Endothelial cell of umbilical vein (primary cell): ENCODE data around the gene CPSF4. TPM values are rescaled to one million over a fixed set of nuclear protein-coding genes. Genes with fewer than 3 reads are reported as not detected.

Source experiments
- BruUV-seq: library from RNA; stranded (reverse); fragments of 400-500 nt; replicated peaks from 2 replicates; lab custom pipeline; 2021; lab: Mats Ljungman, UMichigan
- CTCF ChIA-PET: fragments of 300-600, 350-600 bp; sonication (Branson Sonifier 250); formaldehyde crosslinking; loops from one replicate; lab custom pipeline; 2021; ENCODE audit warnings: antibody characterized with exemption, inconsistent platforms; lab: Charles Lee
- POLR2A ChIA-PET: fragments of 300-600, 350-600 bp; sonication (Branson Sonifier 250); formaldehyde crosslinking; loops from one replicate; lab custom pipeline; 2021; ENCODE audit warnings: antibody characterized with exemption, inconsistent platforms; lab: Charles Lee
- DNase-seq: peaks from one replicate; pipeline ENCODE4 v3.0.0-alpha.2; 2011; ENCODE audit warnings: low read depth, low spot score
- FAIRE-seq: peaks from 2 replicates; lab custom pipeline; 2011; peaks lifted over from hg19 to GRCh38; lab: Jason Lieb, UNC
- H2AFZ ChIP-seq: 2 replicates; pipeline ENCODE4 v1.6.0; 2012; ENCODE audit warnings: low read depth, low read length, control low read depth, inconsistent platforms
- H3K27ac ChIP-seq: 2 replicates; pipeline ENCODE4 v1.5.1; 2011; ENCODE audit warnings: low read depth, mild to moderate bottlenecking, control low read depth, low read length, moderate library complexity; ENCODE audit not compliant: insufficient read depth
- H3K27me3 ChIP-seq, 2 experiments: 2 replicates each; pipeline versions ENCODE4 v1.6.0 to v1.6.1; 2011; ENCODE audit warnings: low read length in 2 of 2, mixed read lengths in 1 of 2; ENCODE audit not compliant: control insufficient read depth in 2 of 2, insufficient read depth in 2 of 2
- H3K36me3 ChIP-seq, 2 experiments: 2 replicates in 1 of 2; 3 replicates in 1 of 2; pipeline ENCODE4 v1.5.1; 2011; ENCODE audit warnings: low read length in 2 of 2, mild to moderate bottlenecking in 1 of 2, moderate library complexity in 1 of 2; ENCODE audit not compliant: control insufficient read depth in 2 of 2, insufficient read depth in 2 of 2; ENCODE audit errors: extremely low read depth in 1 of 2
- H3K4me1 ChIP-seq: 3 replicates; pipeline ENCODE4 v1.5.1; 2011; ENCODE audit warnings: mild to moderate bottlenecking, low read length; ENCODE audit not compliant: control insufficient read depth, insufficient read depth; ENCODE audit errors: extremely low read depth
- H3K4me2 ChIP-seq: 2 replicates; pipeline ENCODE4 v1.6.1; 2011; ENCODE audit warnings: low read length, control low read depth, mixed read lengths; ENCODE audit not compliant: insufficient read depth
- H3K4me3 ChIP-seq, 3 experiments: fragments of 200-600 bp in 1 of 3; sonication (generic), shearing (Covaris generic) in 1 of 3; replicated peaks in 1 of 3; 2 replicates each; pipeline ENCODE4 v1.5.1; 2011 to 2016; ENCODE audit warnings: control low read depth in 3 of 3, low read length in 3 of 3, mild to moderate bottlenecking in 2 of 3, inconsistent platforms in 1 of 3, low read depth in 1 of 3, moderate library complexity in 1 of 3; ENCODE audit not compliant: insufficient read depth in 1 of 3
- H3K79me2 ChIP-seq: 2 replicates; pipeline ENCODE4 v1.6.0; 2012; ENCODE audit warnings: low read length, inconsistent platforms; ENCODE audit not compliant: control insufficient read depth, insufficient read depth
- H3K9ac ChIP-seq: replicated peaks from 2 replicates; pipeline ENCODE3; 2011; ENCODE audit warnings: low read length, control low read depth; ENCODE audit not compliant: insufficient read depth; ENCODE audit errors: extremely low read depth
- H3K9me1 ChIP-seq: replicated peaks from 3 replicates; pipeline ENCODE4 v1.6.0; 2011; ENCODE audit warnings: mild to moderate bottlenecking, low read length; ENCODE audit not compliant: control insufficient read depth, insufficient read depth; ENCODE audit errors: extremely low read depth
- H3K9me3 ChIP-seq: replicated peaks from 2 replicates; pipeline ENCODE4 v1.5.1; 2012; ENCODE audit warnings: low read length, inconsistent platforms; ENCODE audit not compliant: control insufficient read depth, insufficient read depth
- H4K20me1 ChIP-seq: replicated peaks from 2 replicates; pipeline ENCODE3; 2011; ENCODE audit warnings: mild to moderate bottlenecking, low read length; ENCODE audit not compliant: control insufficient read depth, insufficient read depth; ENCODE audit errors: extremely low read depth
- GATA2 ChIP-seq: IDR thresholded peaks from 2 replicates; pipeline ENCODE4 v1.7.0; 2011; ENCODE audit warnings: low read depth, mild to moderate bottlenecking, moderate library complexity, mixed read lengths, low read length; ENCODE audit not compliant: insufficient read length, insufficient read depth
- JUN ChIP-seq: IDR thresholded peaks from 2 replicates; pipeline ENCODE4 v1.6.1; 2011; ENCODE audit warnings: borderline replicate concordance, low read depth; ENCODE audit not compliant: insufficient read length, insufficient read depth
- MYC ChIP-seq: IDR thresholded peaks from one replicate; pipeline ENCODE4 v1.6.1; 2011; ENCODE audit warnings: mild to moderate bottlenecking, low read depth, low read length
- POLR2A ChIP-seq: IDR thresholded peaks from 2 replicates; pipeline ENCODE4 v1.6.1; 2012; ENCODE audit warnings: low read depth, mild to moderate bottlenecking, control low read depth, low read length
- dilution Hi-C: fragments of 300-500 bp; cut with MboI; formaldehyde crosslinking; loops from one replicate; pipeline ENCODE4 v1.15.0; 2019; ENCODE audit warnings: low sequenced_read_pairs; ENCODE audit not compliant: extremely low pct_ligation_motif_present
- intact Hi-C: fragments of 100-400 bp; cut with micrococcal nuclease; formaldehyde crosslinking; loops from one replicate; pipeline ENCODE4 v1.10.0; 2022
- polyA plus RNA-seq, 4 experiments: library from polyadenylated mRNA; depleted of rRNA in 3 of 4; stranded (reverse) in 3 of 4; unstranded in 1 of 4; fragments of >200 nt; gene quantifications; 2 replicates each; pipeline versions ENCODE4 v1.2.1 to v1.2.3, GENCODE V29; 2011 to 2012; ENCODE audit warnings: missing spikeins in 1 of 4
- total RNA-seq: library from RNA; stranded (reverse); gene quantifications from 2 replicates; pipeline ENCODE4 v1.2.3, GENCODE V29; 2021
- TF ChIP-seq, protein P1 (sequence below), 2 donors: IDR thresholded peaks; 1 replicate in 1 of 2; 2 replicates in 1 of 2; pipeline ENCODE4 v1.5.1; 2011; ENCODE audit warnings: low read length in 2 of 2, mild to moderate bottlenecking in 2 of 2, moderate library complexity in 2 of 2, control low read depth in 1 of 2, inconsistent platforms in 1 of 2, low read depth in 1 of 2; ENCODE audit not compliant: insufficient read depth in 1 of 2; ENCODE audit errors: extremely low read depth in 1 of 2

The CPSF4 gene
- total and polyA plus RNA-seq, 2 donors (not counting 3 experiments of a cell fraction or from before 2014, with no cell fraction given), result 51.5 to 53.0 TPM

GRCh38 chr7:99493823-99494222 is 55.1 kb downstream of the CPSF4 start:
- CTCF ChIA-PET, result no interaction called here

More at GRCh38 chr7:99493823-99494222, 55.1 kb downstream of the CPSF4 start:
- FAIRE-seq (no peak), DNase-seq (no peak)
- Histone ChIP-seq H3K4me3 (no peak overlapping the region), H3K9me3 (peaks cover 7% of the 10 kb centered on the region), H3K4me2 (no peak overlapping the region), H4K20me1 (no peaks in the 10 kb centered on the region), H3K36me3 (peaks cover 14 to 22% of the 10 kb centered on the region in 2 experiments), H3K9ac (no peak overlapping the region), H3K27me3 (no peaks in the 10 kb centered on the region), H3K4me1 (peaks cover 17% of the 10 kb centered on the region), H3K79me2 (peaks cover 23% of the 10 kb centered on the region), H3K9me1 (no peaks in the 10 kb centered on the region), H2AFZ (no peak overlapping the region), H3K27ac (no peak overlapping the region)
- TF ChIP-seq JUN (no peak), POLR2A (no peak), GATA2 (no peak), MYC (no peak)
- TF ChIP-seq, protein P1, sequence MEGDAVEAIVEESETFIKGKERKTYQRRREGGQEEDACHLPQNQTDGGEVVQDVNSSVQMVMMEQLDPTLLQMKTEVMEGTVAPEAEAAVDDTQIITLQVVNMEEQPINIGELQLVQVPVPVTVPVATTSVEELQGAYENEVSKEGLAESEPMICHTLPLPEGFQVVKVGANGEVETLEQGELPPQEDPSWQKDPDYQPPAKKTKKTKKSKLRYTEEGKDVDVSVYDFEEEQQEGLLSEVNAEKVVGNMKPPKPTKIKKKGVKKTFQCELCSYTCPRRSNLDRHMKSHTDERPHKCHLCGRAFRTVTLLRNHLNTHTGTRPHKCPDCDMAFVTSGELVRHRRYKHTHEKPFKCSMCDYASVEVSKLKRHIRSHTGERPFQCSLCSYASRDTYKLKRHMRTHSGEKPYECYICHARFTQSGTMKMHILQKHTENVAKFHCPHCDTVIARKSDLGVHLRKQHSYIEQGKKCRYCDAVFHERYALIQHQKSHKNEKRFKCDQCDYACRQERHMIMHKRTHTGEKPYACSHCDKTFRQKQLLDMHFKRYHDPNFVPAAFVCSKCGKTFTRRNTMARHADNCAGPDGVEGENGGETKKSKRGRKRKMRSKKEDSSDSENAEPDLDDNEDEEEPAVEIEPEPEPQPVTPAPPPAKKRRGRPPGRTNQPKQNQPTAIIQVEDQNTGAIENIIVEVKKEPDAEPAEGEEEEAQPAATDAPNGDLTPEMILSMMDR (IDR thresholded peaks at IDR 0.05; ENCODE audit: extremely low read depth in 1 of 2, insufficient read depth in 1 of 2, low read depth in 1 of 2, low read length in 2 of 2), result no peak
- intact Hi-C loops (no loop called here), dilution Hi-C loops (no loop called here)
- POLR2A ChIA-PET, result no interaction called here
- no TSS peak for BruUV-seq
